K562 (cell line): Measurements from ENCODE around the gene BLVRA. TPM values are rescaled to one million over a fixed set of nuclear protein-coding genes. Genes with fewer than 3 reads are reported as not detected.

ENCODE experiments used
- ARID3B ChIP-seq: fragments of 250-450 bp; sonication (Bioruptor Pico); IDR thresholded peaks from 2 replicates; pipeline ENCODE4 v1.4.0; 2020; ENCODE audit warnings: borderline replicate concordance
- BCL6 ChIP-seq: fragments of 250-450 bp; sonication (Bioruptor Pico); IDR thresholded peaks from 2 replicates; pipeline ENCODE4 v1.4.0; 2020
- CHD1 ChIP-seq: fragments of 200-600 bp; sonication (generic); IDR thresholded peaks from one replicate; pipeline ENCODE4 v1.6.1; 2012; ENCODE audit warnings: mild to moderate bottlenecking, moderate library complexity, low read length, inconsistent platforms
- COPS2 ChIP-seq: fragments of 450-650 bp; conservative IDR thresholded peaks from 2 replicates; pipeline ENCODE4 v1.6.1; 2016; ENCODE audit warnings: mild to moderate bottlenecking, moderate library complexity
- CTCFL ChIP-seq: IDR thresholded peaks from 2 replicates; pipeline ENCODE4 v1.6.1; 2011; ENCODE audit warnings: borderline replicate concordance, low read depth, mild to moderate bottlenecking, moderate library complexity, low read length; ENCODE audit not compliant: insufficient read depth, poor library complexity, severe bottlenecking
- DPF2 ChIP-seq: fragments of 450-650 bp; IDR thresholded peaks from 2 replicates; pipeline ENCODE4 v1.6.1; 2016
- ELF2 ChIP-seq: fragments of 250-450 bp; sonication (Bioruptor Pico); IDR thresholded peaks from 2 replicates; pipeline ENCODE4 v1.5.0; 2021; ENCODE audit warnings: mild to moderate bottlenecking
- FOXA1 ChIP-seq: fragments of 450-650 bp; IDR thresholded peaks from 2 replicates; pipeline ENCODE4 v1.6.1; 2016; ENCODE audit warnings: mild to moderate bottlenecking, borderline replicate concordance
- KDM1A ChIP-seq, 2 experiments: fragments of 450-650 bp; IDR thresholded peaks; 2 replicates each; pipeline ENCODE4 v1.6.1; 2016; ENCODE audit warnings: mild to moderate bottlenecking in 2 of 2
- LEF1 ChIP-seq: fragments of 450-650 bp; IDR thresholded peaks from 2 replicates; pipeline ENCODE4 v1.6.1; 2016; ENCODE audit warnings: mild to moderate bottlenecking
- MAFG ChIP-seq: fragments of 450-650 bp; conservative IDR thresholded peaks from 2 replicates; pipeline ENCODE4 v1.6.1; 2016; ENCODE audit warnings: missing genetic modification characterization, missing compliant biosample characterization
- PCBP1 ChIP-seq: fragments of 200-400 bp; formaldehyde crosslinking; IDR thresholded peaks from 2 replicates; pipeline ENCODE4 v1.6.1; 2018; ENCODE audit warnings: mild to moderate bottlenecking, low read depth, low read length; ENCODE audit not compliant: poor library complexity, severe bottlenecking
- STAG1 ChIP-seq: sonication (generic); formaldehyde crosslinking; IDR thresholded peaks from 2 replicates; pipeline ENCODE4 v1.5.0; 2020; ENCODE audit warnings: missing genetic modification reagents, borderline replicate concordance
- TCF3 ChIP-seq: sonication (generic); formaldehyde crosslinking; IDR thresholded peaks from 2 replicates; pipeline ENCODE4 v1.4.0; 2020; ENCODE audit warnings: mild to moderate bottlenecking, missing genetic modification reagents
- ZBTB26 ChIP-seq: fragments of 450-650 bp; formaldehyde crosslinking; IDR thresholded peaks from 2 replicates; pipeline ENCODE4 v1.4.0; 2022; ENCODE audit warnings: missing genetic modification characterization
- ZNF124 ChIP-seq: sonication (generic); formaldehyde crosslinking; IDR thresholded peaks from 2 replicates; pipeline ENCODE4 v1.8.1; 2022; ENCODE audit warnings: missing genetic modification reagents
- polyA plus RNA-seq, 8 experiments: library from polyadenylated mRNA; depleted of rRNA in 4 of 8; stranded (reverse) in 5 of 8; unstranded in 3 of 8; fragments of >200 nt; fragmentation: Nextera tagmentation in 2 of 8; fragmentation: Illumina TruSeq in 1 of 8; extraction: Ambion mirVana in 2 of 8; extraction: Trizol in 1 of 8; gene quantifications; 2 replicates each; pipeline versions ENCODE4 v1.2.1 to v1.2.3, GENCODE V29; 2011 to 2014; ENCODE audit warnings: inconsistent platforms in 1 of 8, missing spikeins in 1 of 8
- total RNA-seq, 7 experiments: library from RNA; depleted of rRNA in 6 of 7; stranded (reverse); fragments of >200 nt in 6 of 7; fragmentation: Illumina TruSeq in 2 of 7; extraction: Trizol in 2 of 7; gene quantifications; 2 replicates each; pipeline versions ENCODE4 v1.2.1 to v1.2.3, GENCODE V29; 2011 to 2021; ENCODE audit warnings: low replicate concordance in 1 of 7
- TF ChIP-seq, protein P1 (sequence below): fragments of 250-450 bp; sonication (Bioruptor Pico); IDR thresholded peaks from 2 replicates; pipeline ENCODE4 v1.5.0; 2022; ENCODE audit warnings: mild to moderate bottlenecking
- TF ChIP-seq, protein P2 (sequence below), 2 experiments: fragments of 450-650 bp; IDR thresholded peaks; 2 replicates each; pipeline ENCODE4 v1.6.1; 2016

Gene BLVRA
- total and polyA plus RNA-seq, 9 of the 15 experiments (the other 6 are each of a cell fraction or from before 2014, with no cell fraction given), result 48.5 to 147 (median 61.5) TPM

GRCh38 chr7:43779045-43779812 lies 20.7 kb downstream of the BLVRA start (continued):
- TF ChIP-seq CTCFL (no peak), ZBTB26 (CRISPR knock-in tag) (no peak), PCBP1 (no peak), ARID3B (CRISPR knock-in tag) (no peak), KDM1A (IDR thresholded peaks at IDR 0.05) (peak in 1 of 2 experiments; percentile 28; a peak in 2 of 4 replicates), DPF2 (peak; percentile 62; the same call in 1 of the 2 replicates), CHD1 (no peak), MAFG (tag) (no peak), COPS2 (no peak), FOXA1 (no peak), ZNF124 (CRISPR knock-in tag) (no peak), BCL6 (no peak), STAG1 (CRISPR knock-in tag) (no peak), LEF1 (peak; percentile 43; the same call in 1 of the 2 replicates), TCF3 (CRISPR knock-in tag) (peak; percentile 80), ELF2 (CRISPR knock-in tag) (no peak)
- TF ChIP-seq, protein P1, sequence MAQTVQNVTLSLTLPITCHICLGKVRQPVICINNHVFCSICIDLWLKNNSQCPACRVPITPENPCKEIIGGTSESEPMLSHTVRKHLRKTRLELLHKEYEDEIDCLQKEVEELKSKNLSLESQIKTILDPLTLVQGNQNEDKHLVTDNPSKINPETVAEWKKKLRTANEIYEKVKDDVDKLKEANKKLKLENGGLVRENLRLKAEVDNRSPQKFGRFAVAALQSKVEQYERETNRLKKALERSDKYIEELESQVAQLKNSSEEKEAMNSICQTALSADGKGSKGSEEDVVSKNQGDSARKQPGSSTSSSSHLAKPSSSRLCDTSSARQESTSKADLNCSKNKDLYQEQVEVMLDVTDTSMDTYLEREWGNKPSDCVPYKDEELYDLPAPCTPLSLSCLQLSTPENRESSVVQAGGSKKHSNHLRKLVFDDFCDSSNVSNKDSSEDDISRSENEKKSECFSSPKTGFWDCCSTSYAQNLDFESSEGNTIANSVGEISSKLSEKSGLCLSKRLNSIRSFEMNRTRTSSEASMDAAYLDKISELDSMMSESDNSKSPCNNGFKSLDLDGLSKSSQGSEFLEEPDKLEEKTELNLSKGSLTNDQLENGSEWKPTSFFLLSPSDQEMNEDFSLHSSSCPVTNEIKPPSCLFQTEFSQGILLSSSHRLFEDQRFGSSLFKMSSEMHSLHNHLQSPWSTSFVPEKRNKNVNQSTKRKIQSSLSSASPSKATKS, result no peak
- TF ChIP-seq, protein P2, sequence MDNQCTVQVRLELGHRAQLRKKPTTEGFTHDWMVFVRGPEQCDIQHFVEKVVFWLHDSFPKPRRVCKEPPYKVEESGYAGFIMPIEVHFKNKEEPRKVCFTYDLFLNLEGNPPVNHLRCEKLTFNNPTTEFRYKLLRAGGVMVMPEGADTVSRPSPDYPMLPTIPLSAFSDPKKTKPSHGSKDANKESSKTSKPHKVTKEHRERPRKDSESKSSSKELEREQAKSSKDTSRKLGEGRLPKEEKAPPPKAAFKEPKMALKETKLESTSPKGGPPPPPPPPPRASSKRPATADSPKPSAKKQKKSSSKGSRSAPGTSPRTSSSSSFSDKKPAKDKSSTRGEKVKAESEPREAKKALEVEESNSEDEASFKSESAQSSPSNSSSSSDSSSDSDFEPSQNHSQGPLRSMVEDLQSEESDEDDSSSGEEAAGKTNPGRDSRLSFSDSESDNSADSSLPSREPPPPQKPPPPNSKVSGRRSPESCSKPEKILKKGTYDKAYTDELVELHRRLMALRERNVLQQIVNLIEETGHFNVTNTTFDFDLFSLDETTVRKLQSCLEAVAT (IDR thresholded peaks at IDR 0.05), result no peak
